Measurements from ENCODE around the gene PTGES2. TPM values are rescaled to one million over a fixed set of nuclear protein-coding genes. Genes with fewer than 3 reads are reported as not detected.

PTGES2 gene
- total RNA-seq, 1 donor from 2014 or later = 72.2 TPM

- Mint-ChIP-seq H3K36me3 (ENCODE audit: low read depth) (no peaks in the 10 kb centered on the region), H3K4me1 (peaks cover 31% of the 10 kb centered on the region), H3K4me3 (peak overlapping the region; percentile 34), H3K27ac (ENCODE audit: unreplicated experiment) (no peak overlapping the region), H3K9me3 (no peaks in the 10 kb centered on the region), H3K27me3 (ENCODE audit: low read depth) (no peaks in the 10 kb centered on the region)
- no peak for TF ChIP-seq CTCF (conservative IDR thresholded peaks at IDR 0.05)
- DNase-seq (ENCODE audit: low read depth, low spot score) = no peak
These were observed 27.5 kb downstream of the PTGES2 start for GRCh38 chr9:128099932-128100491.

GRCh38 chr9:128099231-128099931 is 28.1 kb downstream of the PTGES2 start:
- no peaks in the 10 kb centered on the region for H3K36me3 Mint-ChIP-seq (ENCODE audit: low read depth)
- H3K4me1 Mint-ChIP-seq = peaks cover 37% of the 10 kb centered on the region
- no peaks in the 10 kb centered on the region for H3K9me3 Mint-ChIP-seq
- H3K27ac Mint-ChIP-seq (ENCODE audit: unreplicated experiment) = peak overlapping the region; percentile 99
- no peak for TF ChIP-seq CTCF (conservative IDR thresholded peaks at IDR 0.05)
- no peaks in the 10 kb centered on the region for H3K27me3 Mint-ChIP-seq (ENCODE audit: low read depth)
- DNase-seq (ENCODE audit: low read depth, low spot score) = no peak
- H3K4me3 Mint-ChIP-seq = peak overlapping the region; percentile 86

- no peaks in the 10 kb centered on the region for H3K9me3 Mint-ChIP-seq
- H3K4me3 Mint-ChIP-seq = peak overlapping the region; percentile 86
- TF ChIP-seq CTCF (conservative IDR thresholded peaks at IDR 0.05) = no peak
- no peaks in the 10 kb centered on the region for H3K36me3 Mint-ChIP-seq (ENCODE audit: low read depth)
- H3K27me3 Mint-ChIP-seq (ENCODE audit: low read depth) = no peaks in the 10 kb centered on the region
- peaks cover 42% of the 10 kb centered on the region for H3K4me1 Mint-ChIP-seq
- DNase-seq (ENCODE audit: low read depth, low spot score) = peak; percentile 71
- peak overlapping the region; percentile 99 for H3K27ac Mint-ChIP-seq (ENCODE audit: unreplicated experiment)
These were observed 29.0 kb downstream of the PTGES2 start for GRCh38 chr9:128098297-128099230.

GRCh38 chr9:128097543-128098296 is 29.8 kb downstream of the PTGES2 start:
- no peaks in the 10 kb centered on the region for H3K27me3 Mint-ChIP-seq (ENCODE audit: low read depth)
- peak overlapping the region; percentile 99 for H3K27ac Mint-ChIP-seq (ENCODE audit: unreplicated experiment)
- TF ChIP-seq CTCF (conservative IDR thresholded peaks at IDR 0.05) = no peak
- H3K36me3 Mint-ChIP-seq (ENCODE audit: low read depth) = no peaks in the 10 kb centered on the region
- no peak for DNase-seq (ENCODE audit: low read depth, low spot score)
- peaks cover 50% of the 10 kb centered on the region for H3K4me1 Mint-ChIP-seq
- H3K9me3 Mint-ChIP-seq = no peaks in the 10 kb centered on the region
- peak overlapping the region; percentile 86 for H3K4me3 Mint-ChIP-seq
